HG03565 (cell line): Measurements from ENCODE around the gene EPHA4.

Experiments used
- ATAC-seq: cut with Tn5 transposase; IDR thresholded peaks from one replicate; pipeline ENCODE4 v1.9.1; 2021; ENCODE audit warnings: mild to moderate bottlenecking, moderate library complexity; ENCODE audit not compliant: unreplicated experiment

Gene EPHA4

DNA sequence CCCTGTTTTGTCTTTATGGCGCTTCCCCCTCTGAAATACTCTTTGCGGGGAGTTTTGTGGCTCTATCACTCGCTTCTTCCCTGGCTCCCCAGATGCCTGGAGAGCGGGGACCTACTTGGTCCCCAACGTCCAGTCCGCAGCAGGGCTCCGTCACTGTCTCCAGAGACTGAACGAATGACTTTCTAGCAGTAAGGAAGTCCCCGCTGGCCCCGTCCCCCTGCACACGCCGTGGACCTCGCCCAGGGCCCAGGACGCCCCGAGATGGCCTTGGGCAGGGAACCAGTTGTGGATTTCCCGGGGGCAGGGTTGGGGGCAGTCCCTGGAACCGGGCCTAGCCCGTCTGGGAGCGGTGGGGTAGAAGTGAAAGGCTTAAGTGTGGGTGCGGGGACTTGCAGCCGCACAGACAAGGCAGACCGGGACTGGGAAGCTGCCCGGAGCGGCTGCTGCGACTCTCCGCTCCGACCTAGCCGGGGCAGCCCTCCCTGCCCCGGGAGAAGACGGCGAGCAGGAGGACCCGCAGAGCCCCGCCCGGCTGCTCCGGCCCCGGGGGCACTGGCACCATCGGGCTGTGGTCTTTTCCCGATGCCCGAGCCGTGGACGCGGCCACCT is 821 bp upstream of the EPHA4 start:
- ATAC-seq: peak; percentile 12

DNA sequence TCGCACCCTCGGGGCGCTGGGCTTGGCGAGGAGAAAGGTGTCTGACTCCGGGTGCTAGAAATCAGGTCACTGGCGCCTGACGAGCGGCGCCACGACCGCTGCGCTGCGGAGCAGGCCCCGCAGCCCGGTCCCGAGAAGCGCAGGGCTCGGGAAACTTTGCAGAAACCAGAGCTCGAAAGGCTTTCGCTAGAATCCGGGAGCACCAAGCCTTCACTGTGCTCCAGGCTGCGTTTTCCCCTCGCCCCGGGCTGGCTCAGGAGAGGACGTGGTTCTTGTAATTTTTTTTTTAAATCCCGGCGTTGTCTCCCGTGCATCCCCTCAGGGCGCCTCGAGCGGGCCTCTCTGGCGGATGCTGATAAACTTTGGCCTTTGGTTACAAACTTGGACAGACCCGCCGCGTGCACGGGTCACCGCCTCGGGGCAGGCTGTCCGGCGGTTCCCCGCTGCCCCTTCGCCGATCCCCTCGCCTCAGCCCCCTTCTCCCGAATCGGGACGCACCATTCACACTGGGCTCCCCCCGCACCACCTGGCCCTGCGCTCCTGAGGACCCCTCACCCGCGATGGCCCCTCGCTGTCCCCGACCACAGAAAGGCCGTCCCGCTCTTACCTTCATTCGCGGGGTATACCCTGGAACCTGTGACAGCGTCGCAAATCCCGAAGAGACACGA is 419 bp downstream of the EPHA4 start:
- ATAC-seq: no peak

DNA sequence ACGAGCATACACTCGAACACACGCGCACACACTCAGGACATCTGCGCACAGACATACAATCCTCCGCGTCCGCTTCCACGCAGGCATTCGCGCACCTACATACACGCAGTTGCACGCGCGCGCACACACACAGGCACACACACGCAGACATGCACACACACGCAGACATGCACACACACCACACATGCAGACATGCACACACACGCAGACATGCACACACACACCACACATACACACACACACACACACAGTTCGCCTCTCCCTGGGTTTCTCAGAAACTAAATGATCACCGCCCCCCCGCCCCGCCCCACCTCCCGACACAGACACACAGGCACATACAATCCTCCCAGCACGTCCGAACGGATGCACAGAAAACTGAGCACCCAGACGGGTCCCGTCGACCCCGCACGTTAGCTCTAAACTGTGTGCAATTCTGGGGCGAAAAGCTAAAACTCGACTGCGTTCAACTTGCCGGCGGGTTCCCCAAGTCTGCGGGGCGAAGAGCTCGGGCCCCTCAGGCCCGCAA is 1.0 kb downstream of the EPHA4 start:
- ATAC-seq: no peak

DNA sequence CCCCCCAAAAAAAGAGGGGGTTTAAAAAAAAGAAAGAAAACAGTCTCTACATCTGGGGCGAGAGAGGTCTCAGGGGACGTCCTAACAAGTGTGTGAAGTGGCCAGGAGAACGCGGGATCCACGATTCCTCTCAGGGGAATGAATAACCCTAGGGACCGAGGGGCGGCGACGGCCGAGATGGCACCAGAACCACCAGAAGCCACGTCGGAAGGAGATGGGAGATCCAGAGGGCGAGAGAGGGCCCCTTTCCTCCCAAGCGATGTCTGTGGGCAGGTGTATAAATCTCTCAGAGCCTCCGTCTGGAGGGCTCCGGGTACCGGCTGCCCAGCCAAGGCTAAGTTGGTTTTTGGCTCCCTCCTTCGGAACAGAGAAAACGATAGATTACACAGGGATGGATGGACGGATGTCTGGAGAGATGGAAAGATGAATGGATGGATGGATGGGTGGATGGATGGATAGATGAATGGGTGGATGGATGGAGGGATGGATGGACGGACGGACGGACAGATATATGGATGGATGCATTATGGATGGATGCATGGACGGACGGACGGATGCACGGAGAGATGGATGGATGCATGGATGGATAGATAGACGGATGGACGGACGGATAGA is 1.7 kb downstream of the EPHA4 start:
- no peak for ATAC-seq

DNA sequence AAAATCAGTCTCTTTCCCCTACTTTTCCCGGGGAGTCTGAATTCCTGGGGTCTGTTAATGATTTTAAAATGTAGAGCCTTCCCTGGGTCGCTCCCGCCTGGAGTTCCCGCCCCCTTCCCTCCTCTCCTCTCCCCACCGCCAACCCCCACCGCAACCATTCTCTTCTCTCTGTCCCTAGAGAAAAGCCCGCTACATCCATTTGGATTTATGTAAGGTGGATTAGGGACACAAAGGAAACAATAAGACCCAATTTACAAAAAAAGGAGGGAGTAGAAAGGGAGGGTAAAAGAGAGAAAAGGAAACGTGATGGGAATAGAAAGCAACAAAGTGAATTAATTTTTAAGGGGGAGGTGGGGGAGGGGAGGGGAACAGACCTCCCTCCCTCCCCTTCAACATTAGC is 2.2 kb downstream of the EPHA4 start:
- no peak for ATAC-seq

DNA sequence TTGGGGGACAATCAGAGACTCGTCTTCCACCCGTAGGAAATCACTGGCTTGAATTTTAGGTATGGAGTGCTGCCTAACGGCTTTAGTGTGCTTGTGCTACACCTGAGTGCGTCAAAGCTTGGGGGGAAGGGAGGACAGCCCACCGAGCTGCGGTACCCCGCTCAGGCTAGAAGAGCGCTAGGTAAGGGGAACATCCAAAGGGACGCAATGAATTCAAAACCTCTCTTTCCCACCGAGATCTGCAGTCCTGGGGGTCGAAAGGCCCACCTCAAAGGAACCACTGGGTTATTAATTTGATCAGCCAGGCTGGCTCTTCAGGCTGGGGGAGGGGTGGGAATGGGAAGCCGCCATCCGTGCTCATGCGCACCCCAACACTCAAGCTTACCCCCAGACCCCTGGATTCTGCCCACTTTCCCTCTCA is 2.7 kb downstream of the EPHA4 start:
- ATAC-seq: no peak

DNA sequence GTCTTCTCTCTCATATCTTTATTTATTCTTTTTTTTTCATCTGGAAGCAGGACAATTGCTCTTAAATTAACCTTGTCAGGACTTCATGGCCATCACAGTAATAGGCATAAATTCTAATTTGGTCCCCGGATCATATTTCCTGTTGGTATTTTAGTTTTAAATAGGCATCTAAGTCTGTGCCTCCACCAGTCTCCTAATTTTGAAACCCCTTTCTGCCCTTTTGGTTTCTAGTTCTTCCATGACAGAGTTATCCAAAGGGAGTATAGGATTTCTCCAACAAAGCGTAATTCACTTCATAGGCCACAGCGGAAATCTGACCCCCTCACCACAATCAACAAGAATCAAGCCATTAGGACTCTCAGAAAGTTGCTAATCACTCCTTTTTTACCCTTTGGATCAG is 3.8 kb downstream of the EPHA4 start:
- no peak for ATAC-seq

DNA sequence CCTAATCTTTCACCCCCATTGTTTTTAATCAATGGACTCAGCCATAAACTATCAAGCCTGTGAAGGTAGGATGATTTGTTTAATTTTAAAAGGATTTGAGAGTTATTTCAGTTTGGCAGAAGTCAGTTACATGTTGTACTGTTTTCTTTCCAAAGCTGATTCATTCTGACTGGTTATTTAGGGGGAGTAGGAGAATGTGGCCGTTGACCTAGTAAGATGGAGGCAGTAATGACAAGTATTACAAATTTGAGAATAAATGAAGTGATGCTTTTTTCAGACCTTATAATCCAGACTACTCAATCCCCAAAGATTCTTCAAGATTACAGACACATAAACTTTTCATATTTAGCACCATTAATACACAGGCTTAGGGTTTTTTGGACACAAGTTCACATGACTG is 4.3 kb downstream of the EPHA4 start:
- ATAC-seq: no peak

DNA sequence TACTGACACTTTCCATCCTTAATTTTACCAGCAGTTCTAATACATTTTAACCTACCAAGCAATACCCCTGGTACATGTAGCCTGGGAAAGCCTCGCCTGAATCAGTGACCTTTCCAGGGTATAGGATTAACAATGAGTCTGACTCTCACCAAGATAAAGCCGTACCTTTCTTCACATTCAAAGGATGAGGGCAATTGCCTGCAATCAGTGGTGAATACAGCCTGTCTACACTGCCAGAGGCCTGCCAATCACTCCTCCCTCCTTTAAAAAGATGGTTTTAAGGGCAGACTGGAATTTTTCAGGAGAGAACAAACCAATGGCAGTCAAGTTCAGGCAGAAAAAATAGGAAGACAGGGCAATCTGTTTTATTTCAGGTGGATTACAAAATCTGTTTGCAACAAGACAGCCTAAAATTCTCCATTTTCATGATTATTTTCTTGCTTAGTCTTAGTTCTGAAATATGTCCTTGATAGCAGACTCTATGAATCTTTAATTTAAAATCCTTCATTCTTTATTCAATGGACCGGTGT is 4.8 kb downstream of the EPHA4 start:
- no peak for ATAC-seq

DNA sequence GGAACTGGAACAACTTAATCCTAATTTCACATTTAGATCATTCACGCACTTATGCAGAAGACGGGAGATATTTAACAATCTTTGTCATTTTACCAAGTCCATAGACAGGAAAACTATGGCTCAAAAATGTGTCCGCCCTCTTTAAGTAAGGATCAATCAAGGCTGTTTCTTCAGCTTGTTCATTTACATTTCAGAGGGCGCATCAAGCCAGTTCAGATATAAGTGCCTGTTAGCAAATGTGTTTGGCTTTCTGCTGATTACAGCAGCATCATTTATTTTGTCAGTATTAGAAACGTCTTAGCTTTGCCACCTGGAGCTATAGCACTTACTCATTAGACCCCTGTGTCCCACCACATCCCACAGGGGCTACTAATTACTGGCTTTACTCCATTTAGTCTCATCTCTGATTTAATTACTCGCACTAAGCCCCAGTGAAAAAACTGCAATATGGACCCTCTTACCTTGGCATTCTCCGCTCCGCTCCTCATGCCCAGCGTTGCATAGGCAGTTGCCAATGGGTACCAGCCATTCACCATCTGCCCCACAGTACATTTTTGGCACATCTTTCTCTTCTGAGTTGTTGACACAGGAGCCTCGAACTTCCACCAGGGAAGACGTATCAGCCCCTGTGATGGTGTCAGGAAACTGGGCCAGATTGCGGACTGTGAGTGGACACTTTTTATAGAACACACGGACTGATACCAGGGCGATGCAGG is 8.7 kb downstream of the EPHA4 start:
- no peak for ATAC-seq

DNA sequence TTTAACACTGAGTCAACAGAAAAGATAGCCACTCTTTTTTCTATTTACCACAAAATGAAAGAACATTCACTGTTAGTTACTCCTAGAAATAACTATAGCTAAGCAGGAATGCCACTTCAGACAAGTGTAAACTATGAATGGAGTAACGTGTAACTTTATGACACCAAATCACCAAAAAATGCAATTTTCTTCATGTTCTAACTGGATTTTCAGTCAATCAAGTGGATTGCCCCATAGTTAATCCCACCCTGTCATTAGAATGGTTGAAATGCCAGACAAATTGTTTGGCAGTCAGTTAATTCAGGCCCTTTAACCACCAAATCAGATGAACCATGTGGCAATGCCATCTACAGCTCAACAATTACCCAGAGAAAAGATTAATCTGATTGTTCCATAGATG is 9.9 kb downstream of the EPHA4 start:
- no peak for ATAC-seq

DNA sequence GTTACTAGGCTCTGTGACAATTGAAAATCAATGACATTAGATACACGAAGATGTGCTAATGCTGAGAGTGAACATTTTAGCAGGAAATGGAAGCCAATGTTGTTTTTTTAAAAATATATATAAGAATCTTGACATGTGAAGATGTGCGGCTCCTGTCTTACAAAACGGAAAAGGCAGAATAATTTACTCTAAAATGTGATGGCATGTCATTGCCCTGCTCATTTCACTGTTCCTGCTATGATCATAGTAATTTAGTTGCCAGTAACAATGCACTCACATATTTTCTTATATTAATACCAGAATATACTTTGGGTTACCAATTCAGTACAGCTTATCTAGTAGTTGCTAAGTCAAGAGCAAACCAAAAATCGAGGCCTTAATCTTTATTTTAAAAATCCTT is 10.3 kb downstream of the EPHA4 start:
- ATAC-seq: no peak

DNA sequence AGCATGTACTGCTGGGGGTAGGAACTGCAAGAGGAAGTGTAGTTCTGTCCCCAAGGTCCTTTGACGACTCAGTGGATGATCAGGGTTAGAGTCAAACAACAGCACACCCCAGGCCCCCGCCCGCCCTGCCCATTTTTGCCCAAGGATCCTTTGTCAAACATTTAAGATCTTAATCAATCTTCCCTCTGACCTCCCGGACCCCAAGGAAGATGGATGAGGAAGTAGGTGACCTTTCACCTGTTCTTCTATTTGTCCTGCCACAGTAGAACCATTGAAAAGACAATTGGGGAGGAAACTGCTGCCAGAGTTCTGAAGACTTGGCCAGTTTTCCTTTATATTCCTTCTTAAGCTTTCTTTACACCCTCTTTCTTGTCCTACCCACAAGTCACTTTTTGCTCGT is 12.1 kb downstream of the EPHA4 start:
- ATAC-seq: no peak

DNA sequence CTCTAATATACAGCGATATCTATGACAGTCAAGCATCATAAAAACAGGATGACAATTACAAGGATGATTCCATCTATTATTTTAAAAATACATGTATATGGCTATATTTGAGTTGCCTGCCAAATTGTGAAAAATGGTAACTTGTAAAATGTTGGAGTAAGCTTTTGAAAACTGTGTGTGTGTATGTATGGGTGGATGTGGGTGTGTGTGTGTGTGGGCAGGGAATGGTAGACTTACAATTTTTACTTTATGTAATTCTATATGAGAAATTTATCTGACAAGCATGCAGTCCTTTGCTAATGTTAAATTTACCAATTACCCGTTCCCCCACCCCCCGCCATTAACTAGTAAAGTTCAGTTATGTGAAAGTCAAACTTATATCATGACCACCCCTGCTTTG is 14.0 kb downstream of the EPHA4 start:
- no peak for ATAC-seq

DNA sequence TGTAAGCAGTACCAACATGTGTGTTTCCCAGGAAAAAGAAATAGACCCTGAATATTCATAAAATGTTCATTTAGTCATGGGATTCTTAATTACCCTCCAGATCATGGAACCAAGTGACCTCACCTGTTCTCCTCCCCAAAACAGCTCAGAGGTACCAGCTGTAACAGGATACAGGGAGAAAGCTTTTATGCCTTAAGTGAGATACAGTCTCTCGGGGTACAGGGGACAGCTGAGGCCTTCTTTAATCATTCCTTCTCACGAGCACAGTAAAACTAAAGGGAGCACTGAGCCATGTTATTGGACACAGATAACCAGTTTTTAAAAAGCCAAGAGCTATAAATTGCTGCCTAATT is 16.6 kb downstream of the EPHA4 start:
- peak; percentile 25 for ATAC-seq

DNA sequence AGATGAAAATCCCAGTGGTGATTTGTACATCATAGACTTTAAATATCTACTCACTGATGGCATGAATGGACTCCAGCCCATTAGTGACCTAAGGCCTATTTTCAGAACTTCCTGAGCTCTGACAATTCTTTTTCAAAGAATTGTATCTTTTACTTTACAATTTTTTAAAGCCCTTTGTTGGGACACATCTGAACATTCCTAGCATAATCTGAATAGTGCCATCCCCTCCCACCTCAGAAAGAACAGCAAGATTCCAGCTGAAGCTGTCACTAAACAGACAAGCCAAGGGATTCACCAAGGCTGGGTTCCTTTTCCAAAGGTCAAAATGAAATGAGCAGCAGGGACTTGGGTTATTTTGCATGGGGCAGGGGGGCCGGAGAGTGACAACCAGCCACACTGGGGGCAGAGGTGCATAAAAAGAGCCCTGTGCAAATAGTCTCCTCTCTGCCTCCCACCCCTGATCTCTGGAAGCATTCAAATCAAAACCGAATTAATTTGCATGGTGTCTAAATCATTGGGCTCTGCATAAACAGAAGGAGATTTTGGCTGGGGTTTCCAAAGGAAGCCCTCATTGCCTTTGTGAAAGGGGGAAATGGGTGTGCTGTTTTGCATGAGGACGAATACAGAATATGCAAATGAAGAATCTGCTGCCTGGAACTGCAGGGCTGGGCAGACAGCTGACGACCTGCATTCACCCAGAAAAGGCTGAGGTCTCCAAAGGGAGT is 17.2 kb downstream of the EPHA4 start:
- ATAC-seq: peak; percentile 97

DNA sequence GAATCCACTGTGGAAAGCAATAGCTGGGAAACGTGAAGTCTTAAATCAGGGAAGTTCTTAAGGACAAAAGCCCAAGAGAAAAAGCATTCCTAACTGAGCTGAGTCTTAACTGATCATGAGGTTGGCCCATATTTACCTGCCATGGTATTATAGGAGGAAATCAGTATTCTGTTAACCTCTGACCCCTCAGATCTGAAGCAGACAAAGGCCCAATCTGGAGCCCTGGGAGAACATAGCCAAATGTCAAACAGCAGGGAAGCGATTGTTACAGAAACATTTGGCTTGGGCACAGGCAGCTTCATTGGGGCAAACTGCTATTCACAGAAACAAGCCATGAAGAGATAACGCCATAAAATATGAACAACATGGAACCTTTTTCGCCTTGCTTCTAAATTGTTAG is 18.8 kb downstream of the EPHA4 start:
- ATAC-seq: no peak

DNA sequence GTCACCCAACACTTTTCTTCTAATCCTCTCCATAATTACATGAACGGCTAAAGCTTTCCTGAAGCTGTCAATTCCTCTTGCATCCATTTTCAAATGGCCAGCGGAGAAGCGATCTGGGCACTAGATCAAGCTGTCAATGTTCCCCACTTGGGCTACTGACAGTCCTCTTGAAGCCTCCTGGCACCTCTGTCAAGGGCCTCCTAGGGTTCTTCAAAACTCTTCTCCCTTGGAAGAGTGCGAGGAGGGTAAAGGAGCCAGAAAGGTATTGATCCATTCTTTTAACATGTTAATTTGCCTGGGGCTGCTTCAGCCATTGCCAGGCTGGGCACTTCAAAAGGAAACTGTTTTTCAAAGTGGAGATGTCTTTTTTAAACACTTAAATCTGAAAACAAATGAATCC is 19.8 kb downstream of the EPHA4 start:
- ATAC-seq: no peak

DNA sequence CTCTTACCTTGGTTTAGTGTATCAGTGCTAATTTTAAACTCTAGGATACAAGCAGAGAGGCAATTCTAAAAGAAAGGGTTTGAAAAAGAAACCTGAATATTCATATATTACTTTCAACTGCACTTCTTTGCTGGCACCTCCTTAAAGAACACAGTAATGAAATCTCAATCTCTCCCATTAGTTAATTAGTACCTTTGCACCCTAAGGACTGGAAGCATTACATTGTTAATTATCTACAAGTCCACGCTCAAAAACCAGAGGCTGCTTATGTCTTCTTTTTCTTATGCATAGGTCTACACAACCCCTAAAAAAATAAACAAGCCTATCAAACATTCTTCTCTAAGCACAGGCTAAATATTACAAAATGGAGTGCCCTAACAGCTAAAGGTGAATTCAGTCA is 20.2 kb downstream of the EPHA4 start:
- ATAC-seq: no peak

DNA sequence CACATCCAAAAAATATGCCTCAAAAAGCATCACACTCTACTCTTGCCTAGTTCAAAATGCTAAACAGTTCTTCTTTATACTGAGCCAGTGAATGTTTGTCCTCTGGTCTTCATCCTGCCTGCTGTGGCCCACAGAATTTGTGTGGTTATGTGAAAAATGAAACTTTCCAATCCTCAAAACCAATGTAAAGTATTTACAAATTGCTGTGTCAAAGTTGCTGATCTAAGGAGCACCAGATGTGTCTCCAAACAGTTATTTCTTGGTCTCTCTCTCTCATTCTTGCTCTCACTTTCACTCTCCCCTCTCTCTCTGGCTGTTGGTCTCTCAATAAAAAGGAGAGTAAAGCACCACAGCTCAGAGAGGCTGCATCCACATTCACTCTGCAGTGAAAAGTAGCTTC is 23.0 kb downstream of the EPHA4 start:
- peak; percentile 71 for ATAC-seq
